Measurements from ENCODE around the gene LBX1.
A peak's percentile ranks its signal among the peaks of the same experiment; 100 is the strongest.

Gene LBX1

DNA sequence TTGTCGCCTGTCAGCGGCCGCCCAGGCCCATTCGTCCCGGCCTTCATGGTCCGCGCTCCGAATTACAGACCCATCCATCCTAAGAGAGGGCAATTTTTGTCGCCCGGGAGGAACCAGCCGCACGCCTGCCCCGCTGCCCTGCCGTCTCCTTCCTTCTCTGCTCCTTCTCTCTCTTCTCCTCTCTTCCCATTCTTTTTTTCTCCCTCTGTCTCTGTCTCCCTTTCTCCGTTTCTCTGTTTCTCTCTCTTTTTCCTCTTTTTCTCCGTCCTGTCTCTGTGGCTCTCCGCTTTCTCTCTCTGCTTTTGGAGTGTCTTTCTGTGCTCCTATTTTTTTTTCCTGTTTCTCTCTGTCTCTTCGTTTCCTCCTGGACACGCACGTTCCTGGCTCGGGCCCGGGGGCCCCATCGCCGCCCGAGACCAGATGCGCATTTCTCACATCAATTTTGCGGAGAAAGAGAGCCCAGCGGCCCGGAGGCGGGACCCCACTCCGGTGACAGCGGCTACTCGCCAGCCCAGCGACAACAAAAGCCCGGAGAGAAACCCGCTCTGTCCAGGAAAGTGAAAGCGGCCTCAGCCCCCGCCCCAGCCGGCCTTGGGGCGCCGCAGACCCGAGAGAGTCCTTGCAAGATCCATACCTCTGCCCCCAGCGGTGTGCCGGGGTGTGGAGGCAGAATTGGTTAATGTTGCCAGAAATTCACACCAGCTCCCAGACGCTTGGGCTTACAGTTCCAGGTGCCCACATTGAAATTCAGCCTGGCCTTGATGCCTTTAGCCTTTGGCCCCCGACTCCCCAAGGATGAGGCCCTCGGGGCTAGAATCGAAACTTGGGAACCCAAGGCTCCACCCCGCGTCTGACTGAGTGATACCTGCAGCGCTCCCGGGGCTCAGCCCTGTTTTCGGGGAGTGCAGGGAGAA, 4.1 kb downstream of the LBX1 start:
- no peak for DNase-seq (ENCODE audit: low read depth in 2 of 2)

DNA sequence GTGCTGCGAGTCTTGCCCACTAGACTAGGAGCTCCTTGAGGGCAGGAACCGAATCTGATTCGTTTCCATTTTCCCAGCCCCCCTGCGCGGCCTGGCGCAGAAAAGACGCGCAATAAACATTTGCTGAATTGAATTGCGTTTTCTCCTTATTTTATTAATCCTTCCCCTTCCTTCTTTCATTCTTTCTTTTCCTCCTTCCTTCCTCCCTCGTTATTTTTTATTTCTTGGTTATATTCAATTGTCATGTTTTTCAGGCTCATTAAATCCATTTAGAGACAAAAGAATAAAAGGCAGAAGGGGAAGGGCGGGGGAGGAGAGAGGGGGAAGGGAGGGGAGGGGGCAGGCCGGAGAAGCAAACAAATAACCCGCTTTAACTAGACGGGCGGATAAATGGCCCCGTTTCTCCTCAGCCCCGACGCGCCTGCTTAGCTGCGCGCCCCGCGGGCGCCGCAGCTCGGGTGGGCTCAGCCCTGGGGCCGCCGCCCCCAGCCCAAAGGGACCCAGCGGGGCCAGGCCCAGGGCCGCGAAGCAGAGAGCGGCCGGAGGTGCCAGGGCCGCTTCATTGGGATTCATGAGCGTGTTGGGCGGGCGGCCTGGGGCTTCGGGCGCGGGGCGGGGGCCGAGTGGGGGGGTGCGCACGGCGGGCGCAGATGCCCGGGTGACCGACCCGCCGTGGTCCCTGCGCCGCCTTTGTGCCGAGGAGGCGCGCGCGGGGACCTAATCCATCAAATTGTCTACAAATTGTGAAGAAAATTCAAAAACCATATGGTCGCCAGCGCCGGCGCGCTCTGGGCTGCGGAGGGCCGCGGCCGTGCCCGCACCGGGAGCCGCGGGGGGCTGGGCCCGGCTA, 5.0 kb downstream of the LBX1 start:
- no peak for DNase-seq (ENCODE audit: low read depth in 2 of 2)

DNA sequence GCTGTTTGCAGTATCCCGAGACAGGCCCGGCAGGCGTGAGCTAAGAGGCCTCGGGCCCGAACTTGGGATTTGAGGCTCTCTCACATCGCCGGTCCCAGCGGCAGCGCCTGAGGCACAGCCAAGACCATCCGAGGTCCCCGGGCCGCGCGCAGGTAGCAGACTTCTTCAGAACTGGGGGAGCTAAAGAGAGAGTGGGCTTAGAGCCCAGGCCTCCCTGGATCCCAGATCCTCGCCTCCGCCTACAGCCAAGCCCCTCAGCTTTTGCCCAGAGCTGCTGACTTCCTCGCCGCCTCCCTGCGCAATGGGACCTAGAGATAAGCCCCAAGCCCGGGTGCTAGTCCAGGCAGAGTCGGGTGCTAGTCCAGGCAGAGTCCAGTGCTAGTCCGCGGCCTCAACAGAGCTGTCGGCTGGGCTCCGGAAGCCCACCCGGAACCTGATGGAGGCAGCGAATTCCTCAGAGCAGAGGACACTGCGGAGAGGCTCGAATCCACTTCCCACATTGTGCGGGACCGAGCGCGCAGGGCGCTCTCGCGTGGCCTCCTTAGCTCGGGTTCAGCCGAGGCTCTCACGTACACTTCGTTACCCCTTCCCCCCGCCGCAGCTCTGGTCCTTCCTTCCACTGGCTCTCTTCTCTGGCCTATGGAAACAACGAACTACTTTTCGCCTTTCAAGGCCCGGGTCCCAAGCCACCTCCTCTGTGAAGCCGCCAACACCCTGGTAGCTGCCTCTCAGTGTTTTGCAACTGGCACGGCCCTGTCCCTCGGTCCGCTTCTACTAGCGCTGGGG, 5.8 kb downstream of the LBX1 start:
- no peak for DNase-seq (ENCODE audit: low read depth in 2 of 2)

DNA sequence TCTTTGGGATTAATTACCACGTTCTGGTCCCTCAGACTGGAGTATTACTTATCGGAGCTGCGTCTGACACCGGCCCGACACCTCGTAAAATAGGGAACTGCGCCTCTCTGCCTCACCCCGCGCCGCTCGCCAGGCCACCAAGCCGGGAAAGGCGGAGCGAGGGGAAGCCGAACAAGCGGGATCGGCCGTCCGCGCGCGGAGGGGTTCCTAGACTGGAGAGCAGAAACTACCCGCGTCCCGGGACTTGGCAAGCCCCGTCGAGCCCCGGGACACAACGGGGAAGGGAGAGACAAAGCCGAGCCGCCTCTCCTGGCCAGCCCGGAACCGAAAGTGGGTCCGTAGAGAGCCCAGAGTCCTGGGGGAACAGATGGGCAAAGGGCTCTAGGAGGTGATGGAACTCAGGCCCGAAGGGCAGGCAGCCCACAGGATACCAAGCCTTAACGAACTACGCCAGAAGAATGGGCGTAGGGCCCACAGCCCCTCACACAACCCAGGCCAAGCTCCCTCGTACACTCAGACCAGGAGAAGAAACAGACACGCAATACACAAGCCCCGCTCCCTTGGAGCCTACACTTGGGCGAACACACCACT, 6.5 kb downstream of the LBX1 start:
- DNase-seq (ENCODE audit: low read depth in 2 of 2) = no peak

DNA sequence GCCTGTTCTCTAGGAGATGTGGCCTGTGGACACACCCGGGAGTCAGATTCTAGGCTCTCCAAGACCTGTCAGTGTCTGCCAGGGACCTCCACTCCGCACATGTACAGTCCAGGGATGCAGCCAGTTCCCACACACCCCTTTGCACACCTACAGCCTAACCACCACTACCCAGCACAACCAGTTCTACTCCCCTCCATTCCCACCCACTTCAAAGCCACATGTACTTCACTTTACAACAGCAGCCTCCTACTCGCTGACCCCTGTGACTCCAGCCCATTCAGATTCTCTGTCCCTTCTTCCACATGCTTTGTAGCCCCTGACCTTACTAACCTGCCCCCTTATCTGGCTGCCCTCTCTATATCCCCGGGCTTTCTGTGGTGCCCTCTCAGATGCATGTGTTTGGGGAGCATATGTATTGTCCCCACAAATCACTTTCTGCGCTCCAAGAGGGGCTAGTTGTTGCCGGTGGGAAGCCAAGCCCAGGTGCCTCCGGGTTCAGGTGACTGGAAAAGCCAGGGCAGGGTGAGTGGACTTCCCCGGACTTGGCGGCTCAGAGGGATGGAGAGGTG, 7.2 kb downstream of the LBX1 start:
- no peak for DNase-seq (ENCODE audit: low read depth in 2 of 2)

DNA sequence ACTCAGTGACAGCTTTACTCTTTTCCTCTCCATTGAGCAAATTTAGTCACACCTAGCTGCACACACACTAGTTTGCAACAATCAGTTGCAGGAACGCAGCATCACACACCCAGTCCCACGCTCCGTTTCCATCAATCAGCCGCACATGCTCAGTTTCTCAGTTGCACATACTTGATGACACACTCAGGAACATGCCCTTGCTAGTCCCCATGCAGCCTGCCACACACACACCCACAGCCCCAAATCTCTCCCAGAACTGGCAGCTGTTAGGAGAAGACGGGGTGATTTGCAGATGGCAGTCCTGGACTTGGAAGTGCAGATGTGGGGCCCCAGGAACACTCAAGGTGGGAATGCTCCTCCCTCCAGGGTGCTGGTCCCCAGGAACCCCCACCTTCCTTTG, 7.7 kb downstream of the LBX1 start:
- DNase-seq (ENCODE audit: low read depth in 2 of 2) = no peak

DNA sequence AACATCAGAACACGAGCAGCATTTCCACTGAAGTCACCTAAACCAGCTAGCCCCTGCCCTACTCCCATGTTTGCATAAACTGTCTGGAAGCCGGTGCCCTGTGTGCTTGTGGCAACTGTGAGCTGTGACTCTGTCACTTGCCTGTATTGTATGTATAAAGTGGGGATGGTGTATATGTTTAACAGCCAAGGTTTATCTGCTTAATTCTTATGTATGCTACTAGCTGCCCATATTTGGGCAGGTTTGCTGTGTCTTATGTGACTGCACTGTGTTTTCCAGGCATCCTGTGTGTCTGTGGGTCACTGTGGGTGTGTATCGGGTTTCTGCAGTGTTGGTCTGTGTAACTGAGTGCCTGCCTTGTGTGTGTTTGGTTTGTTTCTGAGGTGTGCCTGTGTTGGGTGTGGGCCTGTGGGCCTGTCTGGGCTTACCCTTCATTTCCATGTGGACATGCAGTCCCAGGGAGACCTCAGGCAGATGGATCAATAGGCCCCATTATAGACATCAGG, 9.3 kb downstream of the LBX1 start:
- DNase-seq (ENCODE audit: low read depth in 2 of 2) = no peak

DNA sequence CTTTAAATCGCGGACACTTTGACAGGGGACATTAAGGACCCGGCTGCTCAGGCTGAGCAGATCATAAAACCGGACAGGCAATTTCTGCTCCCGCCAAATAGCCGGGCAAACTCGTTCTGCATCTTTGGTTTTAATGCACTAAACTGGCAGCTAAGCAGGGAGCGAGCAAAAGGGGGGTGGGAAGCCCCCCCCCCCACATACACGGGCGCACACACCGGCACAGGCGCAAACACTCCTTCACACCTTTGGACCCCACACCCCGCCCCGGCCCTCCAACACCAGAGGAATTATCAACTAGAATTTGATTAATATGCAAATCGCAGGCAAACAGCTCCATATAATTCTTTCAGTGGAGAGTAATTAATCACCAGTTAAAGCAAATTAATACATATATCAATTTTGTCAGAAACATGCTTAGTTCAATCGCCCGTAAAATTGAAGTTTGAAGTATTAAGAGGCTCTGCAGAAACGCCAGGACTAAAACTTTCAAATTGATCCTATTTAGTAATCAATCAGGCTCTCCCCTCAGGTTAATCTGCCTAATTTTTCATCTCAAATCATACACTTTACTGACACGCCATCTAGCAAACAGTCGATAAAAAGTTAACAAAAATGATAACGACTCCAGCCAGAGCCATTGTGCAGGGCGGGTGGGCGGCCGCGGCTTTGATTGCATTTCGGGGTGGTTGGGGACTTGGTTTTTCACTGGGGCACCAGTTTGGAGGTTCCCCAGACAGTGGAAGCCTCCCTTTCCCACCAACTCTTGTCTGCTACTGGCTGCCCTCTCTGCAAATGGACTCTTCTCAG, 9.9 kb downstream of the LBX1 start:
- no peak for DNase-seq (ENCODE audit: low read depth in 2 of 2)

DNA sequence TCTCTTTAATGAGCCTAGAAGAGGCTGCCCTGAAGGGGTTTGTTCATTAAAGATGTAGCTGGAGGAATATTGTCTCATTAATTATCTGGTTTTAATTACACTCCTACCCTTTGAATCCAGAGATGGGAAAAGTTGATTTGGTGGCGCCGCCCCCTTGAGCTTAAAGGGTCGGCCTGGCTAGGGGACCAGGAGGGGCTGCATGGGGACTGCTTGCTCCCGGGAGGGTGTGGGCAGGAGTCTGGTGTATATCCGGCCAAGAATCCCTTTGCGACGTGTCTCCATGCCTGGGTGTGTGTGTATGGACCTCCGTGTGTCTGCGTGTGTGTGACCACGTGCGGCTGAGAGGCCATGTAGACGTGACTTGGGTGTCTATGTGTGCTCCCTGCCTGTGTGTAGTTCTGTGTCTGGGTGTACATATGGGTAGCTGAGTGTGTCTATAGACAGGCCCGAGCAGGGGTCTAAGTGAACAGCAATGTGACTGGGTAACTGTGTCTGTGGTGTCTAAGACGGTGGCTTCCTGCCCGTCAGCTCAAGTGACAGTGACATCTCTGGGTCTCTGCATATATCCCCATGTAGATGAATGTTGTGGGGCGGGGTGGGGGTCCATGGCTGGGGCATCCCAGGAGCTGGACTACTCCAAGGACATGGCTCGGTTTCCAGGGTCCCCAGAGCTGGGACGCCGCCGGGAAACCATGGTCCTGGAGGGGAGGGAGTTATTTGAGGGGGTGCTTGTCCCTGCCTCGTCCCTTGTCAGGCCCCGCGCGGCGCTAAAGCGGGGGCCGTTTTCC, 10.7 kb downstream of the LBX1 start:
- no peak for DNase-seq (ENCODE audit: low read depth in 2 of 2)

DNA sequence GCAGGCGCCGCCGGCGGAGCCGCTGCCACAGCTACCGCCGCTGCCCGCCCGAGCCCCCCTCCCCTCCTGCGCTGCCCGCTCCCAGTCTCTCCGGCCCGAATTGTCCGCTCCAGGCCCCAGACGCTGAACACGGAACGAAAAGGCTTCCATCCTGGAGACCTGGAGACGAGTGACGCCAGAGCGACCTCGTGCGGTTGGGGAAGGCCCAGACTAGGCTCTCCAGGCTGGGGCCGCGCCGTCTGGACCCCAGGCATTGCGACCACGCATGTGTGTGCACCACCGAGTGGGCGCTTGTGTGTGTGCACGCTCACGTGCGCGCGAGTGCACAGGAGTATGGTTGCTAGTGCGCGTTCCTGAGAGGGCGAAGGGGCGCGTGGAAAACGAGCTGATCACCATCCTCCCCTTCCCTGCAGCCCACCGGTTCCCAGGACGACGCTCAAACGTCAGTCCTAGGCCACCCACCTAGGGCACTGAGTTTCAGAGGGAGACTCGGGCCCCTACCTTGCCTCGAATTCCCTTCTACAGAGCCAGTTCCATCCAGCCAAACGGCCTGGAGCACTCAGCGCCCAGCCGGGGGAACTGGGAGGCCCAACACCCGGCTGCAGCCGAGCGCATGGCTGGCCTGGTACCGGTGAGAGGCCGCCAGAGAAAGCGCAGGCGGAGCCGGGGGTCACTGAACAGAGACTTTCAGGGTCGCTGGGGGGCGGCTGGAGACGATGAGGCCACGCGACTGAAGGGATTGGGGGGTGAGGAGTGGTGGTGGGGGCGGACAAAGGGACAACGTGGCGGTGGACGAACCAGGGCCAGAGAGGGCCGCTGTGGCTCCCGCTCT, 11.6 kb downstream of the LBX1 start:
- DNase-seq (ENCODE audit: low read depth in 2 of 2) = no peak

DNA sequence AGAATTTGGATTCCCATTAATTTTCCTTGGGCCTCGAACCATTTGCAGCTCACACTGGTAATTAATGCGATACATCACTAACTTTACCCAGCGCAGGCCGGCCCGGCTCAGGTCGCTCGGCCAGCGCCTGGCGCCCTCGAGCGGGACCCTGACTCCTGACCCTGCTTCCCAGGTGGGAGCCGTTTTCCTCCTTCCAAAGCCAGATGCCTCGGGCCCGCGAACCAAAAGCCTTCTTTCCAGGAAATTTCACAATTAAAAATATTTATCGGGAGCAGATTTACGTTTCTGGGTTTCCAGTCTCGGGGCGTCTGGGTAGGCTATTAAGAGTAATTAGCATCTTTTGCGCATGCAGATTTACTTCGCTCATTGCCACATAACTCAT, 12.2 kb downstream of the LBX1 start:
- DNase-seq (ENCODE audit: low read depth in 2 of 2) = no peak

DNA sequence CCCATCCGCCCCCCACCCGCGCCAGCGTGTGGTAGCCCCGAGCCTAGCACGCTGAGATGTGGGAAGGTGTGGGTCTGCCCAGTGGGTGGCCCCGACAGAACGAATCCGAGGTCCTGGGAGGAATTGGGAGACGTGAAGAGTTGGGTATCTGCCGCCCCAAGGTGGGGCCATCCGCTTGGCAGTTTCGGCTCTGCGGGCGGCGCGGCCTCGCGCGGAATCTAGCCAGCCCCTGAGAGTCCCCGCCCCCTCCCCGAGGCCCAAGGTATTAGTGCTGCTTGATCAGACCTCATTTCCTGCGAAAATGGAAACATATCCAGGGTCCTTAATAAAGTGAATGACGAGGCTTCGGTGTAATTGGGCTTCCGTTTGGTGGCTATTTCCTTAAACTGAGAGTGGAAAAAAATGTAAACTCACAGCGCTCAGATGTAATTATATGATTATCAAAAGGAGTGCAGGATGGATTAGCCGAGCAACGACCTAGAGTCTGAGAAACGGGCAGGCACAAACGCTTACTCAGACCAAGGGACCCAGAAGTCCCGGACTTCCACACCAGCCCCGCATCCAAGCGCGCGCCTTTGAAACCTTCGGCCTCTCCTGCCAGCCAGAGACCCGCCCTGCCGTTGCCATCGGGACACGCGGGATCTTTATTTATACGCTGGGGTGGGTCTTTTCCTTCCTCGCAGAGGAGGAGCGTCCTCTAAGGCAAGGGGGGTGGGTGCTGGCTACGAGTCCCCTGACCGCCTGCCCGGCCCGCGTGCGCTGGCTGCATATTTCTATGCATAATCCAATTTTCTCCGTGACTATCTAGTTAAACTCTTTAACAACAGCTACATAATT, 12.8 kb downstream of the LBX1 start:
- DNase-seq (ENCODE audit: low read depth in 2 of 2) = no peak

DNA sequence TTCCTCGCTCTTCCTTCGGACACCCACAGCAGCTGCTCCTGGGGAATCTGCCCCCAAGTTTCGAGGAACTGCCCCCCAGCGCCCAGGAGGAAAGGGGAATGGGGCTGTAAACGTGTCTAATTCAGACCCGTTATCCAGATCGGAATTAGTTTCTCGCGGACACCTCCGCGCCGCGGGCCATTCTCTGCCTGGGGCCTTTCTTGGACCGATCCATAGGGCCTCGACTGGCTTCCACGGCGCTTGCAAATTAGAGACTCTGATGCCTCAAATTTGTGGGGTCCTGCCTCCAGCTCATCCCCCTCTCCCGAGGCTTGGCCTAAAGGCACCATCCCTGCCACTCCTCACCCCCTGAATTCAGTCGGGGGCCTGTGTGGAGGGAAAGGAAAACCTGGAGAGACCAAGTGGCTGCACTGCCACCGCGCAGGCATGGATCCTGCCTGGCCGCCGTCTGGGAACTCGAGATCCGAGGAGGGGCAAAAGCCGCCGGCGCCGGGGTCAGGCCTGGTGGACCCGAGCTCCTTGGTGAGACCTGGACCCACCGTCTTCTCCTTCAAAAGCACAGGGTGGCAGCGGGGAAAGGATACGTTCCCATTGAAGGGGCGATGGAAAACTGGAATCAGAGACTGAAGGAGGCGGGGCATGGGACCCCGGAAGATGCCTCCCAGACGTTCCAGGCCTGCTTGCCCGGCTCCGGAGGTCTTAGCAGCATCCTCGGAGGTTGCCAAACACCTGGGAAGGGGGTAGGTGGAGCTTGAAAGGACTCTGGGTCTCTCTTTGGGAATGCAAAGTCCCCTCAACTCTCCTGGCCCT, 13.7 kb downstream of the LBX1 start:
- DNase-seq (ENCODE audit: low read depth in 2 of 2) = no peak

DNA sequence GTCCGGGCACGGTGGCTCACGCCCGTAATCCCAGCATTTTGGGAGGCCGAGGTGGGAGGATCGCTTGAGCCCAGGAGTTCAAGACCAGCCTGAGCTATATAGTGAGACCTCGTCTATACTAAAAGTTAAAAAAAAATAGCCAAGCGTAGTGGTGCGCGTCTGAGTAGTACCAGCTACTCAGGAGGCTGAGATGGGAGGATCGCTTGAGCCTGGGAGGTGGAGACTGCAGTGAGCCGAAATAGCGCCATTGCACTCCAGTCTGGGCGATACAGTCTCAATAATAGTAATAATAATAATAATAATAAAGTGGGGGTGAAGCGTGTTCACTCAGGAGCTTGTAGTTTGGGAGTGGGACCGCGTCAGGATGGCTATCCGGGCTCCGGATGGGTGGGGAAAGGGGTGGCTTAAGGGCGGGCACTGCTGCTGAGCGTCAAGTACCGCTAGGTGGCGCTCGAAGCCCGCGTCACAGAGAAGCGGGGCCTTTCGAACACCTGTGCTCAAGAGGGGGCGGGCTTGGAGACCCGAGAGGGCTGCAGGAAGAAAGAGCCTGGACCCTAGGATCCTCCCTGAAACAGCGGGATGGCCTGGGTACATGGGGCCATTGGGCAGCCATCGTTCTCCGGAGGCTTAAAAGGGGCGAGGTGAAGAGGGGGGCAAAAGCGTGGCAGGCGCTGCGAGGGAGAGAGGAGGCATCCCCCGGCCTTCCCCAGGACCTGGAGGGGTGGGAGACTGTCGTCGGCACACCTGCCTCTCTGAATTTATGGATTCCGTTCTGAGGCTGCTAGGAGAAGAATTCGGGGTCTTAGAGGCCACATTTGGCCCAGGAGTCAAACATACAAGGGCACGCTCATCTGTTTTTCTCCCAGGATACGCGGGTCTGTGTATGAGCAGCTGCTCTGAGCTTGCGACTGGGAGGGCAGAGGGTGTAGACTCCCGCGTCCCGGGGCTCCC, 14.5 kb downstream of the LBX1 start:
- peak; percentile 72 to 77 for DNase-seq (ENCODE audit: low read depth in 2 of 2)

DNA sequence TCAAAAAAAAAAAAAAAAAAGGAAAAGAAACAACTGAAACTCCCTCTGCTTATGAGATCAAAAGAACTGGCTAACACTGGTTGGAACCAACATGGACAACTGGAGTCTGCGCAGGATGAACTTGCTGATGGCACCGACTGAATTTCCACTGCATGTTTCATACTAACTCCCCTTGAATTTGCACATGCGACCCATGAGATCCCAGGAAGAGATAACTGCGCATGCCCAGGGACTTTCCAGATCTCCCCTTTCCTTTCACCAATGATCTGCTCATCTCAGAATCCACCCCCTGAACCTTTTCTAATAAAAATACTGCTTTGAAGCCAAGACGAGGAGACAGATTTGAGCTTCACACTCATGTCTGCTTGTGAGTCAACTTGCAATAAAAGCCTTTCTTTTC, 20.7 kb downstream of the LBX1 start:
- no peak for DNase-seq (ENCODE audit: low read depth in 2 of 2)

DNA sequence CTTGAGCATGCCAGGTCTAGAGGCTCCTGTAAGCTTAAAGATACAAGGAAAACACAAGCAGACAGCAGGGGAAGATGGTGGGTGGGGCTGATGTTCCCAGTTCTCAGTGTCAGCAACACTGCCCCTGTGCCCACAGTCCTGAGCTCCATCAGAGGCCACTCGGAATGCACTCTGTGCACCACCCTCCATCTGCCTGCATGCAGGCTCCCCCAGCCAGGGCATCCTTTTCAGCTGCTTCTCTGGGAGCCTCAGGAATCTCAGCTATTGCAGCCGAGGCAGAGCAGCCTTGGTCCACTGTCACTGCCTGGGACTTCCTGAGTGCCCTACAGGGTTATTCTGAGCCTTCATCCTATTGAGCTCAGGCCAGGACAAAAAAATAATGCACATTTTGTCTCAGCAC, 22.2 kb downstream of the LBX1 start:
- DNase-seq (ENCODE audit: low read depth in 2 of 2) = no peak
